ENCODE measurements around the gene METTL1. TPM values are rescaled to one million over a fixed set of nuclear protein-coding genes. Genes with fewer than 3 reads are reported as not detected.
A peak's percentile ranks its signal among the peaks of the same experiment; 100 is the strongest.

The METTL1 gene
- total RNA-seq, 1 donor = 5.2 TPM

DNA sequence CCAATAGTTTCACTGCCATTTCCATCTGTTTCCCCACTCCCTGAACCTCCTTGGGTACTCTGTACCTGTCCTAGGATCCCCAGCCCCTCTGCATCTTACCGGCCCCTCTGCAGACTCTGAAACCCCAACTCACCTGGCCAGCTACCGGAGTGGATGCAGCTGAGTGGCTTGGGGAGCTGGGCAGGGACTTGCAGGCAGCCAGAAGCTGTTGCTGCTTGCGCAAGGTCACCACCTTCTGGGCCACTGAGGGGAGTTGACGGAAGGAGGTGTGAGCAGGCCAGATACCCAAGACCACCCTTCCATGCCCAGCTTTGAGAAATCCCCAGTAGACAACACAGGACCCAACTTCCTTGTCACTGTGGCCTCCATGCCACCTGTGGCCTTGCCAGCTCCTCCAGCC is 39.6 kb downstream of the METTL1 start:
- no peak overlapping the region for H3K4me3 ChIP-seq (ENCODE audit: low read depth, low read length)
- DNase-seq (ENCODE audit: low read depth) = no peak
- TF ChIP-seq, protein P1, sequence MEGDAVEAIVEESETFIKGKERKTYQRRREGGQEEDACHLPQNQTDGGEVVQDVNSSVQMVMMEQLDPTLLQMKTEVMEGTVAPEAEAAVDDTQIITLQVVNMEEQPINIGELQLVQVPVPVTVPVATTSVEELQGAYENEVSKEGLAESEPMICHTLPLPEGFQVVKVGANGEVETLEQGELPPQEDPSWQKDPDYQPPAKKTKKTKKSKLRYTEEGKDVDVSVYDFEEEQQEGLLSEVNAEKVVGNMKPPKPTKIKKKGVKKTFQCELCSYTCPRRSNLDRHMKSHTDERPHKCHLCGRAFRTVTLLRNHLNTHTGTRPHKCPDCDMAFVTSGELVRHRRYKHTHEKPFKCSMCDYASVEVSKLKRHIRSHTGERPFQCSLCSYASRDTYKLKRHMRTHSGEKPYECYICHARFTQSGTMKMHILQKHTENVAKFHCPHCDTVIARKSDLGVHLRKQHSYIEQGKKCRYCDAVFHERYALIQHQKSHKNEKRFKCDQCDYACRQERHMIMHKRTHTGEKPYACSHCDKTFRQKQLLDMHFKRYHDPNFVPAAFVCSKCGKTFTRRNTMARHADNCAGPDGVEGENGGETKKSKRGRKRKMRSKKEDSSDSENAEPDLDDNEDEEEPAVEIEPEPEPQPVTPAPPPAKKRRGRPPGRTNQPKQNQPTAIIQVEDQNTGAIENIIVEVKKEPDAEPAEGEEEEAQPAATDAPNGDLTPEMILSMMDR (IDR thresholded peaks at IDR 0.05; ENCODE audit: insufficient read depth, low read depth, low read length) = no peak

DNA sequence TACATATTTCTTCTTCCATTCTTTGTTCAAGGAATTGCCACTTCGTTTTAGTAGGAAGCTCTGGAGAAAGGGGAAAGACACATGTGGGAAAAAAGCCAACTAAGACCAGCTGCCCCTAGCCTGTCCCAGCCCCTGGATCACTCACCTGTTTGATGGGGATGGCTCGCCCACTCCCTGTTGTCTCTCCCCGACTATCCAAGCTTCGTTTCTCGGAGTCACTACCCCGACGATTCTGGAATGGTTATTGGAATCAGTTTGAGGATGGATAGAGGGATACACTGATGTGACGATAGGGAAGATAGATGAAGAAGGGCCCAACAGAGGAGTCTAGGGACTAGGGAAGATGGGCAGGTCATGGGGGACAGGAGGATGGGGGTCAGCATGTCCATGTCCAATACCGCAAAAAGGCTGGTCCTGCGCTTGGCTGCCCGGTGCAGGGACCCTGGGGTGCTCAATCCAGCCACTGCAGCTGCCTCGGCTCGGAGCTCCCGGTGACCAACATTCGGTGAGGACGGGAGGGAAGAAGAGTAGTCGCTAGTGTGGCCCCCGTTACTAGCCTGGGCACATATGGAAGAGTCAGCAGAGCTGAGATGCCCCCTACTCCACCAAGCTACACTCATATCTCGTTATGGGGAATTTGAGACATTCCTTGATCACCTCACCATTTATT is 40.4 kb downstream of the METTL1 start:
- H3K4me3 ChIP-seq (ENCODE audit: low read depth, low read length) = no peak overlapping the region
- DNase-seq (ENCODE audit: low read depth) = no peak
- TF ChIP-seq, protein P1 (IDR thresholded peaks at IDR 0.05; ENCODE audit: insufficient read depth, low read depth, low read length) = no peak

DNA sequence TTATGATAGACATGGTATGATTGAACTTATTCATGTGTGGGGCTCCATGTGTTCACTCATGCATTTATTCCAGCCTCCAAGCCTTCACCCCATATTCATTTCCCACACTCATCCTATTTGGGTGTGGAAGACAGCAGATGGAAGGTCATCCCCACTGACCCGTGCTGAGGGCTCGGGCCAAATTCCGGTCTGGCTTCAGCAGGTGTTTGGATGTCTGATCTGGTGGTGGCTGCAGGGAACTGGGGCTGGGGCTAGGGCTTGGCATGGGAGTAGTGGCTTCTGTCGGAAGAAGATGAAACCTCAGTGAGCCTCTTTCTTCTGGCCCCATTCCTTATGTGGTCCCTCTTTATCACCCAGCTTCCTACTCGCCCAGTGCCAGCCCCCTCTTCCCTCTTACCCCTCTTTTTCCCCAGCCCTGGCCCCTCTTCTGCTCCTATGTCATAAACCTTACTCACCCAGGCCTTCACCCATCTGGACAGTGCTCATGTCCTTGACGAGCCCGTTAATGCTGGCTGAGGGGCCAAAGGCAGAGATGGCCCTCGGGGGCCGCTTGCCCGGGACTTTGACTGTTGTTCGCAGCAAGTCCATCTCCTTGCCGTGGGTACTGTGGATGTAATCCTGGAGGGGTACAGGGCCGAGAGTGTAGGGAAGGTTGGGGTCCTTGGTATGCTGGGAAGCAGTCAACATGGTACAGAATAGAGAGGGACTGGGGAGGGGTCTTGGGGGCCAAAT is 41.4 kb downstream of the METTL1 start:
- TF ChIP-seq, protein P1 (IDR thresholded peaks at IDR 0.05; ENCODE audit: insufficient read depth, low read depth, low read length) = no peak
- no peak for DNase-seq (ENCODE audit: low read depth)
- no peak overlapping the region for H3K4me3 ChIP-seq (ENCODE audit: low read depth, low read length)

DNA sequence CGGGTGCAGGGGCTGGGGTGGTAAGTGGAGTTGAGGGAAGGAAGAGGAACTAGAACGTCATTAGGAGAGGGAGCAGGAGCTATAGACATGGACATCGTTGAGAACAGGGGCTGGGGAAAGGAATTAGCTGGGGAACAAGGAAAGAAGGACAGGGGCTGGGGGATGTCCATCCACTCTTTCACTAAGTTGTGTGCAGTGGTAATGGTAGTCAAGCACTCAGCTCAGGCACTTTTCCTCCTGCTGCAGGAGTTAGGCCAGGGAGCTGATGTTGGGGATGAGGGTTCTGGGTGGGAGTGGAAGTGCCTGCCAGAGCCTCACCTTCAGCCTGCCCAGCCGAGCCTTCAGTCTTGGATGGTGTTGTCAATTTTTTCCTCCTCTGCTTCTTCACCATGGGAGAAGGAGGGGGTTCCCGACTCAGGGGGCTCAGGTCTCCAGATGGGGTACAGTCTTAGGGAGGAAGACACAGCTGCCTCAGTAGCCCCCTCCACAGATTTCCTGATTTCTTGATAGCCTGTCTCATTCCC is 42.5 kb downstream of the METTL1 start:
- DNase-seq (ENCODE audit: low read depth) = no peak
- H3K4me3 ChIP-seq (ENCODE audit: low read depth, low read length) = no peak overlapping the region

DNA sequence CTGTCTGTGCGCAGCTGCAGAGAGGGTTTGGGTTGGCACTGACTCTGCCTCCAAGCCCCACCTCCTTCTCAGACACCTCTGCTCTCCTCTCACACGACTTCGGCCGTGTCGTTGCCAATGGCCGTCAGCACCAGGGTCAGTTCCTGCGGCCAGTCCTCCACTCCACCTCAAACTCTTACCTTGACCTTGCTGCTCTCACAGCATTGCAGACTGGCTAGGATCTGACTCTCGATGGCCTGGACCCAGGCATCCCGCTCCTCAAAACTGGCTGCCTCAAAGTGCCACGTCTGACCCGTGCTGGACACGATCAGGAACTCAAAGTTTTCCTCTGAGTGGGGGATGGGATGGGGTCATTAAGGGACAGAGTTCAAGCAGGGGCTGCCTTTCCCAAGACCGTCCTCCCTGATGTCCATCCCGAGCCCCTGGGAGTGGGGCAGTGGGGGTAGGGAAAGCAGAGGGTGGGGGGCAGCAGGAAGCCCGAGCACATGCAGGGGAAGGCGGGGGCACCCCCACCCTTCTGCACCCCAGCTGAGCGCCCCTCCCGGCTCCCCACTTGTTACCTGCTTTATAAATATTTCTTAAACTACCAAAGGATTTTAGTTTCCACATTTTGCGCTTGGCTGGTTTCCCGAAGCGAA is 44.0 kb downstream of the METTL1 start:
- DNase-seq (ENCODE audit: low read depth) = no peak
- TF ChIP-seq, protein P1 (IDR thresholded peaks at IDR 0.05; ENCODE audit: insufficient read depth, low read depth, low read length) = no peak
- no peak overlapping the region for H3K4me3 ChIP-seq (ENCODE audit: low read depth, low read length)

More for the DNA sequence above, 42.5 kb downstream of the METTL1 start:
- TF ChIP-seq, protein P1 (IDR thresholded peaks at IDR 0.05; ENCODE audit: insufficient read depth, low read depth, low read length) = no peak

DNA sequence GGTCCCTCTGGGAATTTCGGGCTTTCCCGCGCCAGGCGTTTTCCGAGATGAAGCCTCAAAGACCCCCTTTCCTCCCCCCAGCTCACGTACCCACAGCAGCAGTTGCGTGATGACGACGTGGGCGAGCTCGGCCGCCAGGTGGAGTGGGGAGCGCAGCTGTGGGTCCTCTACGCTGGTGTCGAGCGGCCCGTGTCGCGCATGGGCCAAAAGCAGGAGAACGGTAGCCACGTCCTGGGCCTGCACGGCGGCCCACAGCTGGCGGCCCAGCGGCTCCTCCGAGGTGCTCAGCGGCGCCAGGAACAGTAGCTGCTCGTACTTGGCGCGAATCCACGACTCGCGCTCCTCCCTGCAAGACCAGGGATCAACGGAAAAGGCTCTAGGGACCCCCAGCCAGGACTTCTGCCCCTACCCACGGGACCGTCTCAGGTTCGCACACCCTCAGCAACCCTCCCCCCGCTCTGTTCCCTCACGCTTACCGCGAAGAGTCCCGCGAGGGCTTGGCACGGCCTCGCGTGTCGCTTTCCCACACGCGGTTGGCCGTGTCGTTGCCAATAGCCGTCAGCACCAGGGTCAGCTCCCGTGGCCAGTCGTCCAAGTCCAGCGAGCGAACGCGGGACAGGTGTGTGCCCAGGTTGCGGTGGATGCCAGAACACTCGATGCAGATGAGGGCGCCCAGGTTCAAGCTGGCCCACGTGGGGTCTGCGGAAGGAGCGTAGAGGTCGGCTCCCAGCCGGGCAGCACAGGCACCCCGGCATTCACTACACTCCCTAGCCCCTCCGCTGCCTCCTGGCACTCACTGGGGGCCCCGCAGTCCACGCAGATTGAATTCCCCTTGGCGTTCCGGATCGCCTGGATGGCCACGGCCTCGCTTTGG is 44.8 kb downstream of the METTL1 start:
- H3K4me3 ChIP-seq (ENCODE audit: low read depth, low read length) = peak overlapping the region; percentile 86
- TF ChIP-seq, protein P1 (IDR thresholded peaks at IDR 0.05; ENCODE audit: insufficient read depth, low read depth, low read length) = peak; percentile 52
- DNase-seq (ENCODE audit: low read depth) = peak; percentile 26

Measured in fibroblast of villous mesenchyme (primary cell).